ENCODE data around the gene JADE2. TPM values are rescaled to one million over a fixed set of nuclear protein-coding genes. Genes with fewer than 3 reads are reported as not detected.

The JADE2 gene
- total RNA-seq, 1 donor from 2014 or later, result 30.3 TPM

GRCh38 chr5:134581241-134581981 is 55.9 kb downstream of the JADE2 start:
- no peak overlapping the region for H3K27ac ChIP-seq (ENCODE audit: low read depth, low read length)
- H3K27me3 ChIP-seq (ENCODE audit: insufficient read depth, low read length), result no peaks in the 10 kb centered on the region
- H3K4me1 ChIP-seq (ENCODE audit: insufficient read depth, low read length), result peaks cover 5% of the 10 kb centered on the region
- peaks cover 13% of the 10 kb centered on the region for H3K36me3 Mint-ChIP-seq (ENCODE audit: low read depth, unreplicated experiment)
- no peak overlapping the region for H3K4me2 ChIP-seq (ENCODE audit: low read length)
- no peaks in the 10 kb centered on the region for H3K9me3 ChIP-seq (ENCODE audit: insufficient read depth, low read depth, low read length)
- no peaks in the 10 kb centered on the region for H3K36me3 ChIP-seq (ENCODE audit: insufficient read depth, low read length)
- H4K20me1 ChIP-seq (ENCODE audit: insufficient read depth, low read length), result no peaks in the 10 kb centered on the region
- TF ChIP-seq, protein P1, sequence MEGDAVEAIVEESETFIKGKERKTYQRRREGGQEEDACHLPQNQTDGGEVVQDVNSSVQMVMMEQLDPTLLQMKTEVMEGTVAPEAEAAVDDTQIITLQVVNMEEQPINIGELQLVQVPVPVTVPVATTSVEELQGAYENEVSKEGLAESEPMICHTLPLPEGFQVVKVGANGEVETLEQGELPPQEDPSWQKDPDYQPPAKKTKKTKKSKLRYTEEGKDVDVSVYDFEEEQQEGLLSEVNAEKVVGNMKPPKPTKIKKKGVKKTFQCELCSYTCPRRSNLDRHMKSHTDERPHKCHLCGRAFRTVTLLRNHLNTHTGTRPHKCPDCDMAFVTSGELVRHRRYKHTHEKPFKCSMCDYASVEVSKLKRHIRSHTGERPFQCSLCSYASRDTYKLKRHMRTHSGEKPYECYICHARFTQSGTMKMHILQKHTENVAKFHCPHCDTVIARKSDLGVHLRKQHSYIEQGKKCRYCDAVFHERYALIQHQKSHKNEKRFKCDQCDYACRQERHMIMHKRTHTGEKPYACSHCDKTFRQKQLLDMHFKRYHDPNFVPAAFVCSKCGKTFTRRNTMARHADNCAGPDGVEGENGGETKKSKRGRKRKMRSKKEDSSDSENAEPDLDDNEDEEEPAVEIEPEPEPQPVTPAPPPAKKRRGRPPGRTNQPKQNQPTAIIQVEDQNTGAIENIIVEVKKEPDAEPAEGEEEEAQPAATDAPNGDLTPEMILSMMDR (IDR thresholded peaks at IDR 0.05; ENCODE audit: insufficient read depth, low read depth, low read length), result no peak
- no peak for TF ChIP-seq EZH2 (IDR thresholded peaks at IDR 0.05; ENCODE audit: insufficient read depth, low read length)
- no peak for FAIRE-seq
- no peak overlapping the region for H3K4me3 Mint-ChIP-seq (ENCODE audit: unreplicated experiment)
- no peak overlapping the region for H2AFZ ChIP-seq (ENCODE audit: low read depth, low read length)
- no peak overlapping the region for H3K9ac ChIP-seq (ENCODE audit: low read length)
- no peaks in the 10 kb centered on the region for H3K27me3 Mint-ChIP-seq (ENCODE audit: low read depth, unreplicated experiment)
- H3K9me3 Mint-ChIP-seq (ENCODE audit: unreplicated experiment), result no peaks in the 10 kb centered on the region
- DNase-seq (ENCODE audit: low read depth), result no peak
- no peak overlapping the region for H3K4me3 ChIP-seq (ENCODE audit: insufficient read depth, low read depth, low read length)
- no peak overlapping the region for H3K27ac Mint-ChIP-seq (ENCODE audit: unreplicated experiment)
- peaks cover 8% of the 10 kb centered on the region for H3K4me1 Mint-ChIP-seq (ENCODE audit: low read depth, unreplicated experiment)
- no peaks in the 10 kb centered on the region for H3K79me2 ChIP-seq (ENCODE audit: insufficient read depth, low read length)

GRCh38 chr5:134582281-134582680 is 56.8 kb downstream of the JADE2 start:
- H3K9me3 Mint-ChIP-seq (ENCODE audit: unreplicated experiment), result no peaks in the 10 kb centered on the region
- Histone ChIP-seq H3K36me3 (ENCODE audit: insufficient read depth, low read length) (no peaks in the 10 kb centered on the region), H2AFZ (ENCODE audit: low read depth, low read length) (no peak overlapping the region), H3K4me2 (ENCODE audit: low read length) (no peak overlapping the region), H4K20me1 (ENCODE audit: insufficient read depth, low read length) (no peaks in the 10 kb centered on the region), H3K4me1 (ENCODE audit: insufficient read depth, low read length) (no peaks in the 10 kb centered on the region), H3K79me2 (ENCODE audit: insufficient read depth, low read length) (no peaks in the 10 kb centered on the region), H3K9me3 (ENCODE audit: insufficient read depth, low read depth, low read length) (no peaks in the 10 kb centered on the region), H3K9ac (ENCODE audit: low read length) (no peak overlapping the region), H3K27ac (ENCODE audit: low read depth, low read length) (no peak overlapping the region), H3K4me3 (ENCODE audit: insufficient read depth, low read depth, low read length) (no peak overlapping the region), H3K27me3 (ENCODE audit: insufficient read depth, low read length) (no peaks in the 10 kb centered on the region)
- DNase-seq (ENCODE audit: low read depth) (no peak), FAIRE-seq (no peak)
- no peak overlapping the region for H3K27ac Mint-ChIP-seq (ENCODE audit: unreplicated experiment)
- TF ChIP-seq, protein P1 (IDR thresholded peaks at IDR 0.05; ENCODE audit: insufficient read depth, low read depth, low read length), result no peak
- TF ChIP-seq EZH2 (IDR thresholded peaks at IDR 0.05; ENCODE audit: insufficient read depth, low read length), result no peak
- H3K4me1 Mint-ChIP-seq (ENCODE audit: low read depth, unreplicated experiment), result peaks cover 2% of the 10 kb centered on the region
- H3K4me3 Mint-ChIP-seq (ENCODE audit: unreplicated experiment), result no peak overlapping the region
- H3K36me3 Mint-ChIP-seq (ENCODE audit: low read depth, unreplicated experiment), result peaks cover 9% of the 10 kb centered on the region
- no peaks in the 10 kb centered on the region for H3K27me3 Mint-ChIP-seq (ENCODE audit: low read depth, unreplicated experiment)

DNA sequence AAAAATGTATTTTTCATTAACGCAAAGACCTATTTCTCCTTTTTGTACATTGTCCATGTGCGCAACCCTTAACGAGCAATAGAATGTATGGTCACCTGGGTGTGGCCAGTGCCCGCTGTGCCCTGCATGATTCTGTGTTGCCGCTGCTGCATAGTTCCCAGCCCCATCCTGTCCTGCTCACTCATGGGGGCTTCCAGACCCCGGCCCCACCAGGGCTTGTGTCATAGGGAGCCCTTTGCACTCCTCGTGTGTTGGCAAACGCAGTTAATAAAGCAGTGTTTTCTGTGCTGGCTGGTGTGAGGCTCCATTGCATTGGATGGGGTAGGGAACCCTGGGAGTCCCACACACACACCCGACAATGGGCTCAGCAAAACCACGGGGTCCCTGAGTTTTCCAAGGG is 57.5 kb downstream of the JADE2 start:
- no peaks in the 10 kb centered on the region for H3K4me1 ChIP-seq (ENCODE audit: insufficient read depth, low read length)
- H2AFZ ChIP-seq (ENCODE audit: low read depth, low read length), result no peak overlapping the region
- Mint-ChIP-seq H3K9me3 (ENCODE audit: unreplicated experiment) (no peaks in the 10 kb centered on the region), H3K4me1 (ENCODE audit: low read depth, unreplicated experiment) (no peaks in the 10 kb centered on the region), H3K4me3 (ENCODE audit: unreplicated experiment) (no peak overlapping the region), H3K27me3 (ENCODE audit: low read depth, unreplicated experiment) (no peaks in the 10 kb centered on the region), H3K36me3 (ENCODE audit: low read depth, unreplicated experiment) (peaks cover 9% of the 10 kb centered on the region), H3K27ac (ENCODE audit: unreplicated experiment) (no peak overlapping the region)
- no peaks in the 10 kb centered on the region for H3K79me2 ChIP-seq (ENCODE audit: insufficient read depth, low read length)
- H3K4me3 ChIP-seq (ENCODE audit: insufficient read depth, low read depth, low read length), result no peak overlapping the region
- no peak for DNase-seq (ENCODE audit: low read depth)
- H3K27ac ChIP-seq (ENCODE audit: low read depth, low read length), result no peak overlapping the region
- H3K4me2 ChIP-seq (ENCODE audit: low read length), result no peak overlapping the region
- H3K36me3 ChIP-seq (ENCODE audit: insufficient read depth, low read length), result no peaks in the 10 kb centered on the region
- no peak for FAIRE-seq
- no peak for TF ChIP-seq EZH2 (IDR thresholded peaks at IDR 0.05; ENCODE audit: insufficient read depth, low read length)
- TF ChIP-seq, protein P1 (IDR thresholded peaks at IDR 0.05; ENCODE audit: insufficient read depth, low read depth, low read length), result no peak
- H4K20me1 ChIP-seq (ENCODE audit: insufficient read depth, low read length), result no peaks in the 10 kb centered on the region
- no peak overlapping the region for H3K9ac ChIP-seq (ENCODE audit: low read length)
- H3K27me3 ChIP-seq (ENCODE audit: insufficient read depth, low read length), result no peaks in the 10 kb centered on the region
- H3K9me3 ChIP-seq (ENCODE audit: insufficient read depth, low read depth, low read length), result no peaks in the 10 kb centered on the region
